GM19351 (cell line): ENCODE data around the gene INSL3.
A peak's percentile ranks its signal among the peaks of the same experiment; 100 is the strongest.

Source experiments
- ATAC-seq: cut with Tn5 transposase; IDR thresholded peaks from one replicate; pipeline ENCODE4 v1.9.1; 2021; ENCODE audit warnings: mild to moderate bottlenecking, moderate library complexity; ENCODE audit not compliant: unreplicated experiment

INSL3 gene, protein sequence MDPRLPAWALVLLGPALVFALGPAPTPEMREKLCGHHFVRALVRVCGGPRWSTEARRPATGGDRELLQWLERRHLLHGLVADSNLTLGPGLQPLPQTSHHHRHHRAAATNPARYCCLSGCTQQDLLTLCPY

DNA sequence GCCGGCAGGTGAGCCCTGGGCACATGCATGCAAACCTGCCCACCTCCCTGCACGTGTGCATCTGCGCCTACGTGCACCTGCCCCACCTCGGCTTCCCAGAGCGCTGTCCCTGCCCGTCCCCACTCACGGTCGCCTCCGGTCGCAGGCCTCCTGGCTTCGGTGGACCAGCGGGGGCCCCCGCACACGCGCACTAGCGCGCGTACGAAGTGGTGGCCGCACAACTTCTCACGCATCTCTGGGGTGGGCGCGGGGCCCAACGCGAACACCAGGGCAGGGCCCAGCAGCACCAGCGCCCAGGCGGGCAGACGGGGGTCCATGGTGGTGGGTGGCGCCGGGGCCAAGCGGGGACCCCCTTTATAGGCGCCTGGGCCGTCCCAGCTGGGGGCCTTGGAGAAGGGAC, at the start of gene INSL3:
Gene INSL3 (minus strand): TSS at position 330 of the 400 bp plus-strand sequence. CDS start 13 bp downstream, at position 317.
- no peak for ATAC-seq

DNA sequence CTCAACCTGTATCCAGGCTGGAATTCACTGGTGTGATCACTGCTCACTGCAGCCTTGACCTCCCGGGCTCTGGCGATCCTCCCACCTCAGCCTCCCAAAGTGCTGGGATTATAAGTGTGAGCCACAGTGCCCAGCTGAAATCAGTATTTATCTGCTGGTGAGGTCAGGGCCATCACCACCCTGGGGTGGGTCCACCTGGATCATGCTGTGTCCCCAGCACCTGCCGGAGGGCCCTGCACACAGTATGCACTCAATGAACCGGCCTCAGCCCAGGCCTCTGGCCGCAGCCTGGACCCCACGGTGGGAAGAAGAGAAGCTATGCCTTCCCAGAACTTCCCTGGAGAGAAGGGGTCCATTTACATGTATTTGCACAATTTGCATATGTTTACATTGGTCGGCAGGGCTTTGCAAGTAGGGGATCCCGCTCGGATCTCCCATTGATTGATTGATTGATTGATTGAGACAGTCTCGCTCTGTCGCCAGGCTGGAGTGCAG, 47.8 kb upstream of the INSL3 start:
- ATAC-seq, result no peak

DNA sequence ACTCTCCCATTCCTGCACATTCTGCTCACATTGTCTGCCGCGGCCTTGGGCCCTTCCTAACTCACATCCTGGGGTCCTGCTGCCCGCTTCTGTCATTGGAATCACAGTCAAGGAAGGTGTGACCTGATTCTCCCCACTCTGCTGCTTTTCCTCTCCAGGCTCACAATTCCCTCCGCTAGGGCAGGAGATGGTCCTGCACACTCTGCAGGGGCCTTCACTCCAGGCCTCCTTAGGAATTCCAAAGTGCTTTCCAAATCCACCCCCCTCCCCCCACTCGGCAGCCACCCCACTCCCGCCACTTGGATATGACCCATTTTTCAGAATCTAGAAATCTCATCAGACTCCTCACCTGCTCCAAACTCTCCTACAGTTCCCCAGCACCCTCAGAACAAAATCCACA, 47.4 kb upstream of the INSL3 start:
- no peak for ATAC-seq

DNA sequence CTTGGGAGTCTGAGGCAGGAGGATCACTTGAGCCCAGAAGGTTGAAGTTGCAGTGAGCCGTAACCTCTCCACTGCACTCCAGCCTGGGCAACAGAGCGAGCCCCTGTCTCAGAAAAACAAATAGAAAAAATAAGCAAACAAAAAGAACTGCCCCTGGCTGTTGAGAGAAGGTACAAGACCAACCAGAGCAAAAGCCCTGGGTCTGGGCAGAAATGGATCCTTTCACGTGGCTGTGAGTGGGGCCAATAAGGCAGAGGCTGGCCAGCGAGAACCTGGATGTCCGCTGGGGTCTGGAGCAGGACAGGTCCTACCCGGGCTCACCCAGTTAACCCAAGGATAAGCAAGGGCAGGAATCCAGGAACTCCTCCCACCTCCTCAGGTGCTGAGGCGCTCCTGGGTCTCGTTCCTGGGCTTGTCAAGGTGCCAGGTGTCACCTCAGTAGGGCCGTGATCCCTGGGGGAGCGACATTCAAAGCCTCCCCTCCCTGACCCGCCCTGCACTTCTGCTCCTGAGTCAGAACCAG, 45.7 kb upstream of the INSL3 start:
- ATAC-seq, result no peak

DNA sequence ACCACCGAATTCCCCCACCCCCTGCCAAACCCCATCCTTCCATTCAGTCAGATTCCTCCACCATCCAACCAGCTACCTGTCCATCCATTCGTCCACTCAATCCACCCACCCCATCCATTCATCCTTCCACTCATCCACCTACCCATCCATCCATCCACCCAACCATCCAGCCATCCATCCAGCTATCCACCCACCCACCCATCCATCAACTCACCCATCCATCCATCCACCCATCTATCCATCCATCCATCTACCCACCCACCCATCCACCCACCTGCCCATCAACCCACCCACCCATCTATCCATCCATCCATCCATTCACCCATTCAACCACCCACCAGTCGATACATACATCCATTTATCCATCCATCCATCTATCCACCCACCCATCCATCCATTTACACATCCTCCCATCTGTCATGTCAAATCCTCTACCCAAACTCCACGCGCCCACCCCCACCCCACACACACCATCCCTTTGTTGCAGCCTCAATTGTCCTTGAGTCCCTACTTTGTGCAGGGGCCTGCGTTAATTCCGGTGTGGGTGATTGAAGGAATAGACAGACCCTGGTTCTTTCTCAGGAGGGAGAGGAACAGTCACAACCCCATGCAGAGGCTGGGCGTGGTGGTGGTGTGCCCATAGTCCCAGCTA, 45.1 kb upstream of the INSL3 start:
- ATAC-seq, result no peak

DNA sequence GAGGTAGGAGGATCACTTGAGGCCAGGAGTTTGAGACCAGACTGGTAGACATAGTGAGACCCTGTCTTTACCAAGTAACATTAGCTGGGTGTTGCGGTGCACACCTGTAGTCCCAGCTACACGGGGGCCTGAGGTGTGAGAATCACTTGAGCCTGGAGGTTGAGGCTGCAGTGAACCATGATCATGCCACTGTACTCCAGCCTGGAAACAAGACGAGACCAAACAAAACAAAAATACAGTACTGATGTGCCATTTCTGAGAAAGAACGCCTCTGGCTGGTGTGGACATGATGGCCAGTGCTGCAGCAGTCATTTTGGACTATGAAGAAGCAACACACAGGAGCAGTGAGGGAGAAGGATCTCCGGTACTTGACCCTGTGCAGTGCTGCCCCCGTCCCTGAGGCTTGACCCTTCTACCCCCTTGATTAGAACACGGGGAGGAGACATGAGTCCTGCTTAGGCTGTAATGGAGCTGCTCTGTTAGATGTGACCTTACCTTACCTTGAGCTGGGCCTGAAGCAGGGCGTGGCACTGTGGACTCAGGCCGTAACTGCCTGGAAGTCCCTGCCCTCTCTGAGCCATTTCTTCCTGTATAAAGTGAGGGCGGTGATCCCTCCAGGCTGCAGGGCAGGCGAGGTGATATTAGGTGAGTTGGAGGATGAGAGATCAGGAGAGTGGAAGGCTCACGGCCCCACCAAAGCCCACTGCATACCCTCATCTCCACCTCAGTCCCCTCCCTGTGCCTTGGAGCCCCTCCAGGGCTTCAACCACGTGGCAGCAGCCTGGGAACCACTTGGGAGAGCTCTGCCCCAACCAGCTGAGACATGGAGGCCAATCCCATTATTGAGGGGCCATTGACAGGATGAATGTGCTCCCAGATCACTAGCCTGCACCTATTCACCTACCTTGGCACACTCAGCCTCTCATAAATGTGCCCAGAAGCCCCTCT, 44.3 kb upstream of the INSL3 start:
- ATAC-seq, result no peak

DNA sequence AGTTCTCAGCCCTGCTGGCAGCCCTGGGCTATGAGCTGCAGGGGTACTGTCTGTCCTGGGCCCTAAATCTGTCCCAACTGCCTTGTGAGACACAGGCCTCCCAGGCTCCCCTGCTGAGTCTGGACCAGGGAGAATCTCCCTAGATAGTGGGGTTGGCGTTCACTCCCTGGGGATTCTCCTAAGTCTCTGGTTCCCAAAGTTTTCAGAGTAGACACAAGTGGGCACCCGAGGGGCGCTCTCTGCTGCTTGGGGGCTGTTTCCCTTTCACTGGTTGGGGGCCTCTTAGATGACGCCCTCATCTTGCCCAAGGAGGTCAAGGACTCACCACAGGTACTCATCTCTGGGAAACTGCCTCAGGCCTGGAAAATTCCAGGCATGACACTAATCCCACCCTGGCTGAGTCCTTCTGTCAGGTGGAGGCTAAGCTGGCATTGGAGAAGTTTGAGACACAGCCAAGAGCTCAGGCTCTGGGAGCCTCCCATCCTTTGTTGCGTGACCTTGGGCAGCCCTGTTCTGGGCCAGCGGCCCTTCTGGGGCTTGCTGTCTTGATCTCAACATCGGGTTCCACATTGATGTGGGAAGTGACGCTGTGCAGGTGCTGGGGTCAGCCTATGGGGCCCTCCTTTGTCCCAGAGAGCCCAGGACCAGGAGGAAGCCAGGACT, 42.3 kb upstream of the INSL3 start:
- ATAC-seq, result no peak

DNA sequence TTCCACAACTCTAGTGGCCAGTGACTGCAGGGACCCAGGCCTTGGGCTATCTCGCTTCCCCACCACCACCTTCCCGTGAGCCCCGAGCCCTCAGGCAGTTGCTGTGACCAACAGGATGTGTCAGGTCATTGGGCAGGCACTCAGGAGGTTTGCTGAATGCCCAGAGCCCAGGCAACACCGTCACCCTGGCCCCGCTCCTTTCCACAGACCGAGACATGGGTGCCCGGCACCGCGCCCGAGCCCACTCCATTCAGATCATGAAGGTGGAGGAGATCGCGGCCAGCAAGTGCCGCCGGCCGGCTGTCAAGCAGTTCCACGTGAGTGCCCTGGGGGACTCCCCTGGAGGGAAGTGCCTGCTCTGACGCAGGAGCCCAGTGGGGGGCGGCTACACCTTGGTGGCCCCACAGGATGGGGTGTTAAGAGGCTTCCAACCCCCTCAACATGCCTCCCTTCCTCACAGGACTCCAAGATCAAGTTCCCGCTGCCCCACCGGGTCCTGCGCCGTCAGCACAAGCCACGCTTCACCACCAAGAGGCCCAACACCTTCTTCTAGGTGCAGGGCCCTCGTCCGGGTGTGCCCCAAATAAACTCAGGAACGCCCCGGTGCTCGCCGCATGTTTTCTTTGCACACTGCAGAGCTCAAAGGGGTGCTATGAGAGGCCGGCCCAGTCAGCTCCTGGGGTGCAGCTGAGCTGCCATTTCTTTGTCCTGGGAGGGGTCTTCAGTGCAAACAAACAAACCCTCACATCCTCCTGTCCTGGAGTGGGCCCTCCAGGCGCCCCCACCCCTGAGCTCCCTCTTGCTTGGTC, 41.6 kb upstream of the INSL3 start:
- no peak for ATAC-seq

DNA sequence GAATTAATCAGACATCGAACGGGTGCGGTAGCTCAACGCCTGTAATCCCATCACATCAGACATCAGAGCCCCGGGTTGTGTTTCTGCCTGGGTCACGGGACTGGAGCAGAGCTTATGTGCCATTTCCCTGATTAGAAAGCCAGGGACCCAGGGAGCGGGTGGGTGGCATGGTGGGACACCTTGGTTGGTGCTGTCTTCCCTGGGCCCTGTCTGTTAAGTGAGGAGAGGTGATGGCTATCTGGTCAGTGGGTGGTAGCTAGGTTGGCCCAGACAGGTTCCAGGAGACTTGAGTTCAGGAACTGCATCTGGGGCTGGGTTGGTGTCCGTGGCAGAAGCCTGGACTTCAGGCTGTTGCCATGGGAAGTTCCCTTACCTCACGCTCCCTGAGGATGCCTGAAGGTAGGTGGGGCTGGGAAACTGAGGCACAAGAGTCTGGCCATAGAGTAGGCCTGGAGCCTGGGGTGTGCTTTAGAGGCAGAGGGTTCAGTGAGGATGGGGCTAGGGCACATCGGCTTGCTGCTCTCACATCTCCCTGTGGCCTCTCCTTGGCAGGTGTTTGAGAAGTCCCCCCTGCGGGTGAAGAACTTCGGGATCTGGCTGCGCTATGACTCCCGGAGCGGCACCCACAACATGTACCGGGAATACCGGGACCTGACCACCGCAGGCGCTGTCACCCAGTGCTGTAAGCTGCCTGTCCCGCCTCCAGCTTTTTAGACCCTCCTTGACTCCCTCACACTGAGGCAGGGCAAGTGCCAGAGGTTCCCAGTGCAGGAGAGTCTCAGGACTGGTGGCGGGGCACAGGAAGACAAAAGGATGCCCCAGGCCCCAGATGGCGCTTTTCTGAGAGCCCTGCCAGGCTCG, 40.5 kb upstream of the INSL3 start:
- ATAC-seq, result no peak

DNA sequence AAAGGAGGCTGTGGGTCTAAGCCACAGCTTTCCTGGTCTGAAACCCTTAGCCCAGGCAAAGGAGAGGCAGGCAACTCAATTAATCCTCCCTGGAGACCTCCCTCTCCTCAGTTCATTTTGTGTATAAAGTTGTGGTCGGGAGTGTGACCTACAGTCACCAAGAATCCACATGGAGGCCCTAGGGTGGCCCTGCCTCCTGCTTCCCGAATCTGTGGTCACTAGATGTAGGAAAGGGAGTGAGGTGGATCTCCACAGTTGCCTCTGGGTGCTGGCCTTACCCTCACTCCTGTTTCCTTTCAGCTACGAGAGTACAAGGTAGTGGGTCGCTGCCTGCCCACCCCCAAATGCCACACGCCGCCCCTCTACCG, 39.7 kb upstream of the INSL3 start:
- no peak for ATAC-seq

DNA sequence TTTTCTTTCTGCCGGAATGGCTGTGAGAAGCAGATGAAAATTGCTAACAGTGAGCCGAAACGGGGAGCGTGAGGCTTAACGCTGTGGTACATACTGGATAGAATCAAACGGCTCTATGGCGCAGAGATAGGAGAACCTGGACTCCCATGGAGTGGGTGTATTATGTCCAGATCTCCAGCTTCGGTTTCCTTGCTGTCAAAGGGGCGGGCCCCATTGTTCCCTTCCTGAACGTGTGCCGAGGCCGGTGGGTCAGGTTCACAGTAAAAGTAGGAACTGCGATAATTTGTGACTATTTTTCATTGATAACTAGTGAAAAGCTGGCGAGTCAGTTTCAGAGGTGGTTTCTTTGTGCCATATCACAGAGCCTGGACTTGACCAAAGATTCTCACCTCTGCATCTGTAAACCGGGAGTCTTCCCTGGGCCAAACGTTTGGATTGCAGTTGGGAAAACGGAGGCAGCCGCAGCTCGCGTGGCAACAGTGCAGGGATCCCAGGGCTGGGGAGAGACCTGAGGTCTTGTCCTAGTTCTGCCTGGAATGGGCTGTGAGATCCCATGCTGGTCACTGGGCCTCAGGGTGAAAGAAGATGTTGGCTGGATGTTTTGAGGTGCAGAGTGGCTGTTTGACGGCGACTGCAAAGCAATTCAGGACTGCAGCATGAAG, 39.1 kb upstream of the INSL3 start:
- no peak for ATAC-seq

DNA sequence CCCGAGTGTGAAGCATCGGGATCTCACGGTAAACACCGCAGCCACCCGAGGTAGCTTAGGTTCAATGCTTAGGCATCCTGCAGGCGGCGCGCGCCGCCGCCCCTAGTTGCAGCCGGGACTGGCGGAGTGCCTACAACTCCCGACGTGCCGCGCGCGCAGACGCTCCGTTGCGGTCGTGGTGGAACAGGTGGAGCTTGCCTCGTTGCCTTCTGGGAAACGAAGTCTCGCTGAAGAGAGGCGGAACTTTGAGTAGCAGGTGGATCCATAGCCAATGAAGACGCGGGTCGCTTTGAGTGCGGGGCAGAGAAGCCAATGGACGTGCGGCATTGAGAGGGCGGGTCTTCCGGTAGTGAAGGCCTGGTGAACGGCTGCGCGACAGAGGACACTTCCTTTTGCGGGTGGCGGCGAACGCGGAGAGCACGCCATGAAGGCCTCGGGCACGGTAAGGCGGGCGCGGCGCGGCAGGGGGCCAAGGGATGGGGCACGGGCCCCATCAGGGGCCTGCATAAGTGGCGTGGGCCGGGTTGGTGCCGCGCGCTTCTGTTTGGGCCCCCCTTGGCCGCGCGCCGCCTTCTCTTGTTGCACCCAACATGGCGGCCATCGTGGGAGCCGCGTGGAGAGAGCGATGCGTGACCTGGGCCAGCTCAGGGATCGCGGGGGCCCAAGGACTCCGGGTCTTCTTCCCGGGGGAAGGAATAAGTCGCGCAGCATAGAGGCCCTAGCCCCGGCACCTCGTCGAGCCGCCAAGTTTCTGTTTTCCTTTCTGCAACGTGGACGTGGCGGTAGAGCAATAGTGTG, 38.4 kb upstream of the INSL3 start, which contains the start of gene RPL18A:
Gene RPL18A (plus strand): TSS at position 378 of the 798 bp plus-strand sequence. CDS start 47 bp downstream, at position 425.
- ATAC-seq, result peak; percentile 86

DNA sequence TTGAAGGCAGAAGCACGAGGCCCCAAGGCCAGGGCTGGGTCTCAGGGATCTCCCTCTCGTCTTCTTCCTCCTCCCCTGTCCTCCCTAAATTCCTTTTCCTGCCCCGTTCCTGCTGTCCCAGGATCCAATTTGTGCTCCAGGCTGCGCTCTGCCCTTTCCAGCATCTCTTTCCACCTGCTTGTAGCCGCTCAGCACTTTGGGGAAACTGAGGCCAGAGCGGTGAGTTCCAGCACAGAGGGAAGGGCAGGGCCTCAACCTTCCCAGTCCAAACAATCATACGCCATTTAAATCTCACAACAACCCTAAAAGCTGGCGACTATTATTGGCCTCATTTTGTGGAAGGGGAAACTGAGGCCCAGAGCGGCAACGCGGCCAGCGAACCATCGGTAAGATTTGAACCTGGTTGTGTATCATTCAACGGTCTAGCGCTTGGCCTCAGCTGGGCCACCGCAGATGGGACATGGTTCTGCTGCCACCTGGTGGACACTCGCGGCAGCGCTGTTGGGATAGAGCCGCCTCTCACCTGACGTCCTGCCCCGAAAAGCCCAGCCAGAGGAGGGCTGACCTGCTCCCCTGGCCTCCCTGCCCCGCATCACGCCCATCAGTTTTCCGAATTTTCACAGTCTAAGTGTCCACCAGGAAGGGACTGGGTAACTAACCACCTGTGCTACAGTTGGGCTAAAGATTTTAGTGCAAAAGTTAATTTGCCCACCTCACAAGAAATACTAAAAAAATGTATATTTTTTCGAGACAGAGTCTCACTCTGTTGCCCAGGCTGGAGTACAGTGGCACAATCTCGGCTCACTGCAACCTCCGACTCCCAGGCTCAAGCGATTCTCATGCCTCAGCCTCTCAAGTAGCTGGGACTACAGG, 34.2 kb upstream of the INSL3 start:
- ATAC-seq, result no peak

DNA sequence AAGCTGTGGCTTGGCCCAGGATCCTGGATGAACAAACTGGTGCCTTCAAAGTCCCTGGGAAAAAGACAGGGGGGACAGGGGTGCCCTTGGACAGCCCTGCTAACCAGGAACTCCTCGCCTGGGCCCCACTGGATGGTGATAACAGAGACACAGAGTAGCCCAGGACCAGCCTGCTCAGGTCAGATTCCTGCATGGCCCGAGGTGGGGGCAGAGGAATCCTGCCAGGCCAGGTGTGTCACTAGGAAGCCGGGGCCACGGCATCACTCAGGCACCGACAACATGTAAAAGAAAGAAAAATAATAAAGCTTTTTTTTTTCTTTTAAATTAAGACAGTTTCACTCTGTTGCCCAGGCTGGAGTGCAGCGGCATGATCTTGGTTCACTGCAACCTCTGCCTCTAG, 32.7 kb upstream of the INSL3 start:
- no peak for ATAC-seq

DNA sequence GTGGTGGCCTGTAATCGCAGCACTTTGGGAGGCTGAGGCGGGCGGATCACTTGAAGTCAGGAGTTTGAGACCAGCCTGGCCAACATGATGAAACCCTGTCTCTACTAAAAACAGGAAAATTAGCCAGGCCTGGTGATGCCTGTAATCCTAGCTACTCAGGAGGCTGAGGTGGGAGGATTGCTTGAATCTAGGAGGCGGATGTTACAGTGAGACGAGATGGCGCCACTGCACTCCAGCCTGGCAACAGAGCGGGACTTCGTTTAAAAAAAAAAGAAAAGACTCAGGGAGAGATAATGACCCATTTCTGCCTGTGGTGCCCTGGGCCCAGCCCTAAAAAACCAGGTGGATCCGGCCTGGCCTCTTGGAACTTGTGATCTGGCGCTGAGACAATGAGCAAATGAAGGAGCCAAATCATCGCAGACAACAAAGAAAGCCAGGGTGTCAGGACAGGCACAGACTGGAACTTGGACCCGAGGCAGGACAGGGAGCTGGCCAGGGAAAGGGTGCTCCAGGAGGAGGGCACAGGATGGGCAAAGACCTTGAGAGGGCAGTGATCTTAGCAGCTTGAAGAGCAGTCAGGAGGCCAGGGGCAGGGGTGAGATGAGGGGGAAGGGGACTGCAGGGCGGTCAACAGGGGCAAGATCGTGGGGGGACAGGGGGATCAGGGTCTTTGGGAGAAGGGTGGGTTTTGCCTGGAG, 27.4 kb upstream of the INSL3 start:
- ATAC-seq, result no peak
